HepG2 (cell line): ENCODE data around the gene WWC1. TPM values are rescaled to one million over a fixed set of nuclear protein-coding genes. Genes with fewer than 3 reads are reported as not detected.
A peak's percentile ranks its signal among the peaks of the same experiment; 100 is the strongest.

Source experiments
- ATAC-seq: fragments of 200-7000 bp; cut with Tn5 transposase; 3 replicates; pipeline ENCODE4 v1.9.1; 2020; ENCODE audit warnings: mild to moderate bottlenecking, moderate library complexity
- BruUV-seq: library from RNA; stranded (reverse); fragments of 400-500 nt; replicated peaks from 2 replicates; lab custom pipeline; 2021; lab: Mats Ljungman, UMichigan
- CTCF ChIA-PET: fragments of 300-600 bp; formaldehyde crosslinking; extraction: SDS; loops from one replicate; lab custom pipeline; 2021; ENCODE audit warnings: low total read pairs, inconsistent platforms, low intra/inter-chr PET ratio; lab: Yijun Ruan, JAX
- POLR2A ChIA-PET: fragments of 350-600 bp; sonication (Branson Sonifier 250); formaldehyde crosslinking; loops from one replicate; lab custom pipeline; 2020; ENCODE audit warnings: antibody characterized with exemption, inconsistent platforms; lab: Yijun Ruan, JAX
- DNase-seq: peaks from one replicate; pipeline ENCODE4 v3.0.0-alpha.2; 2015; ENCODE audit warnings: low spot score
- FAIRE-seq: peaks from 3 replicates; lab custom pipeline; 2011; peaks lifted over from hg19 to GRCh38; lab: Jason Lieb, UNC
- H2AFZ ChIP-seq: one replicate; pipeline ENCODE4 v1.6.1; 2011; ENCODE audit warnings: low read length, inconsistent platforms
- H3K27ac ChIP-seq: fragments of 300-600 bp; 3 replicates; pipeline ENCODE4 v1.8.0; 2011; ENCODE audit warnings: mixed run types, mild to moderate bottlenecking, mixed read lengths, low read length, inconsistent platforms; ENCODE audit not compliant: insufficient read depth; ENCODE audit errors: extremely low read length
- H3K27me3 ChIP-seq, 2 experiments: fragments of 200-600 bp in 1 of 2; 2 replicates in 1 of 2; 3 replicates in 1 of 2; pipeline versions ENCODE4 v1.6.0 to v1.8.0; 2011; ENCODE audit warnings: low read length in 2 of 2, mild to moderate bottlenecking in 2 of 2, moderate library complexity in 2 of 2, inconsistent platforms in 1 of 2; ENCODE audit not compliant: insufficient read depth in 2 of 2, control insufficient read depth in 1 of 2
- H3K36me3 ChIP-seq, 2 experiments: fragments of 200-600 bp in 1 of 2; replicated peaks in 1 of 2; 2 replicates in 1 of 2; 3 replicates in 1 of 2; pipeline versions ENCODE4 v1.5.1 to v1.8.0; 2011; ENCODE audit warnings: low read length in 2 of 2, inconsistent platforms in 1 of 2; ENCODE audit not compliant: insufficient read depth in 2 of 2, control insufficient read depth in 1 of 2
- H3K4me1 ChIP-seq: 2 replicates; pipeline ENCODE4 v1.5.1; 2012; ENCODE audit warnings: low read length, inconsistent platforms; ENCODE audit not compliant: insufficient read depth
- H3K4me2 ChIP-seq: 2 replicates; pipeline ENCODE4 v1.6.0; 2011; ENCODE audit warnings: low read depth, low read length, inconsistent platforms
- H3K4me3 ChIP-seq, 3 experiments: fragments of 200-600 bp in 1 of 3; sonication (generic), shearing (Covaris generic) in 1 of 3; replicated peaks in 1 of 3; 2 replicates each; pipeline ENCODE4 v1.5.1; 2011 to 2016; ENCODE audit warnings: low read length in 3 of 3, inconsistent platforms in 2 of 3, low read depth in 2 of 3, mild to moderate bottlenecking in 2 of 3, control low read depth in 1 of 3, mixed read lengths in 1 of 3; ENCODE audit not compliant: insufficient read depth in 1 of 3
- H3K79me2 ChIP-seq: one replicate; pipeline ENCODE4 v1.6.1; 2011; ENCODE audit warnings: low read length, inconsistent platforms; ENCODE audit not compliant: insufficient read depth
- H3K9ac ChIP-seq: 2 replicates; pipeline ENCODE4 v1.6.0; 2011; ENCODE audit warnings: mild to moderate bottlenecking, low read depth, low read length, inconsistent platforms; ENCODE audit not compliant: insufficient read depth
- H3K9me3 ChIP-seq: 2 replicates; pipeline ENCODE4 v1.5.1; 2012; ENCODE audit warnings: mild to moderate bottlenecking, low read length
- H4K20me1 ChIP-seq: 2 replicates; pipeline ENCODE4 v1.6.0; 2011; ENCODE audit warnings: inconsistent platforms, mild to moderate bottlenecking, low read length, moderate library complexity; ENCODE audit not compliant: insufficient read depth
- ARNT ChIP-seq: fragments of 450-650 bp; IDR thresholded peaks from 2 replicates; pipeline ENCODE4 v1.6.1; 2017
- DZIP1 ChIP-seq: sonication (generic); formaldehyde crosslinking; IDR thresholded peaks from 2 replicates; pipeline ENCODE4 v1.5.0; 2020; ENCODE audit warnings: mild to moderate bottlenecking, missing genetic modification reagents
- ELK4 ChIP-seq: sonication (generic); formaldehyde crosslinking; IDR thresholded peaks from 2 replicates; pipeline ENCODE4 v1.9.0; 2021; ENCODE audit warnings: missing genetic modification reagents, borderline replicate concordance
- FOXA1 ChIP-seq, 2 experiments: fragments of 450-650 bp in 1 of 2; sonication (generic) in 1 of 2; formaldehyde crosslinking in 1 of 2; IDR thresholded peaks; 2 replicates each; pipeline versions ENCODE4 v1.4.0 to v1.6.1; 2016 to 2020; ENCODE audit warnings: missing genetic modification reagents in 1 of 2
- HMG20B ChIP-seq: conservative IDR thresholded peaks from 2 replicates; pipeline ENCODE4 v1.6.1; 2016; ENCODE audit warnings: missing genetic modification reagents, missing compliant biosample characterization
- HNF4A ChIP-seq: sonication (generic); formaldehyde crosslinking; IDR thresholded peaks from 2 replicates; pipeline ENCODE4 v1.4.0; 2020; ENCODE audit warnings: missing genetic modification reagents
- HOXA3 ChIP-seq: sonication (generic); formaldehyde crosslinking; IDR thresholded peaks from 2 replicates; pipeline ENCODE4 v1.5.0; 2020; ENCODE audit warnings: missing genetic modification reagents
- MXD3 ChIP-seq: IDR thresholded peaks from 2 replicates; pipeline ENCODE4 v1.6.1; 2016; ENCODE audit warnings: mild to moderate bottlenecking, missing biosample characterization, missing genetic modification reagents
- NBN ChIP-seq: fragments of 450-650 bp; conservative IDR thresholded peaks from 2 replicates; pipeline ENCODE4 v1.6.1; 2017
- SALL1 ChIP-seq: sonication (generic); formaldehyde crosslinking; IDR thresholded peaks from 2 replicates; pipeline ENCODE4 v1.8.0; 2022; ENCODE audit warnings: mild to moderate bottlenecking, missing genetic modification reagents
- SRSF1 ChIP-seq: fragments of 200-400 bp; formaldehyde crosslinking; optimal IDR thresholded peaks from 2 replicates; pipeline ENCODE3; 2017; ENCODE audit warnings: mild to moderate bottlenecking, low read depth, low read length, moderate library complexity
- SSRP1 ChIP-seq: IDR thresholded peaks from 2 replicates; pipeline ENCODE4 v1.6.1; 2016; ENCODE audit warnings: control low read depth
- THAP8 ChIP-seq: sonication (generic); formaldehyde crosslinking; IDR thresholded peaks from 2 replicates; pipeline ENCODE4 v1.5.1; 2020; ENCODE audit warnings: missing genetic modification reagents, mild to moderate bottlenecking, borderline replicate concordance
- ZBTB8A ChIP-seq: sonication (generic); formaldehyde crosslinking; IDR thresholded peaks from 2 replicates; pipeline ENCODE4 v1.4.0; 2020; ENCODE audit warnings: mild to moderate bottlenecking, low read depth, missing genetic modification reagents, borderline replicate concordance
- ZNF207 ChIP-seq: fragments of 450-650 bp; IDR thresholded peaks from 2 replicates; pipeline ENCODE4 v1.6.1; 2016; ENCODE audit warnings: antibody characterized with exemption, borderline replicate concordance
- ZNF414 ChIP-seq: sonication (generic); formaldehyde crosslinking; IDR thresholded peaks from 2 replicates; pipeline ENCODE4 v1.5.0; 2020; ENCODE audit warnings: missing genetic modification reagents
- ZNF567 ChIP-seq: sonication (generic); formaldehyde crosslinking; IDR thresholded peaks from 2 replicates; pipeline ENCODE4 v1.8.1; 2023; ENCODE audit warnings: mild to moderate bottlenecking, missing genetic modification reagents, borderline replicate concordance
- ZNF570 ChIP-seq: sonication (generic); formaldehyde crosslinking; IDR thresholded peaks from 2 replicates; pipeline ENCODE4 v1.4.0; 2020; ENCODE audit warnings: mild to moderate bottlenecking, missing genetic modification reagents, borderline replicate concordance
- ZNF598 ChIP-seq: sonication (generic); formaldehyde crosslinking; IDR thresholded peaks from 2 replicates; pipeline ENCODE4 v1.5.1; 2020; ENCODE audit warnings: mild to moderate bottlenecking, missing genetic modification reagents, borderline replicate concordance
- WGBS: methylation state at CpG from one replicate; pipeline ENCODE4 v1.1.6; 2017; ENCODE audit warnings: low lambda C conversion rate; 5-methylcytosine and 5-hydroxymethylcytosine counted together
- in situ Hi-C: cut with HindIII; loops from 2 replicates; pipeline ENCODE4 v1.10.0; 2017; ENCODE audit warnings: low pct_unique_long_range_greater_than_20kb; ENCODE audit not compliant: extremely low pct_ligation_motif_present
- intact Hi-C: fragments of 100-400 bp; cut with micrococcal nuclease; formaldehyde crosslinking; loops from one replicate; pipeline ENCODE4 v1.10.0; 2022; ENCODE audit not compliant: unreplicated experiment
- polyA plus RNA-seq, 8 experiments: library from polyadenylated mRNA; depleted of rRNA in 3 of 8; stranded (reverse) in 7 of 8; unstranded in 1 of 8; fragments of >200 nt; fragmentation: Illumina TruSeq in 4 of 8; extraction: Trizol in 4 of 8; gene quantifications; 2 replicates each; pipeline versions ENCODE4 v1.2.1 to v1.2.3, GENCODE V29; 2011 to 2016; ENCODE audit warnings: low read depth in 4 of 8, missing spikeins in 1 of 8, mixed read lengths in 1 of 8; ENCODE audit not compliant: insufficient read depth in 1 of 8
- total RNA-seq, 5 experiments: library from RNA; depleted of rRNA; stranded (reverse); fragments of >200 nt; fragmentation: Illumina TruSeq; extraction: Trizol; gene quantifications; 2 replicates each; pipeline ENCODE4 v1.2.3, GENCODE V29; 2016; ENCODE audit warnings: low read depth in 1 of 5

The WWC1 gene
- total and polyA plus RNA-seq, 2 of the 13 experiments (the other 11 are each of a cell fraction or from before 2014, with no cell fraction given): 8.3 to 17.9 TPM

GRCh38 chr5:168315416-168316138 is 24.1 kb downstream of the WWC1 start:
- peaks cover 15% of the 10 kb centered on the region for H3K79me2 ChIP-seq
- in situ Hi-C loops: no loop called here
- intact Hi-C loops: loop anchor here (1.0 to 2.0 kb wide), 4 partner anchors 13 to 47 kb away; partner anchors contain the start of gene WWC1
- H3K9ac ChIP-seq: peak overlapping the region; percentile 80
- BruUV-seq: TSS peak; percentile 97
- H2AFZ ChIP-seq: peak overlapping the region; percentile 42
- H4K20me1 ChIP-seq: no peaks in the 10 kb centered on the region
- ChIA-PET CTCF (no interaction called here), POLR2A (interaction anchor here (0.8 to 4.2 kb wide), 11 partner anchors 12 to 54 kb away, joined by 3 to 44 read pairs (median 6); partner anchors contain the start of gene WWC1)
- H3K9me3 ChIP-seq: no peaks in the 10 kb centered on the region
- peak overlapping the region; percentile 98 for H3K4me2 ChIP-seq
- H3K4me1 ChIP-seq: peaks cover 74% of the 10 kb centered on the region
- H3K27me3 ChIP-seq: no peaks in the 10 kb centered on the region
- DNase-seq (no peak), FAIRE-seq (no peak), ATAC-seq (peak; percentile 53)
- H3K27ac ChIP-seq: peak overlapping the region; percentile 87
- no peaks in the 10 kb centered on the region for H3K36me3 ChIP-seq
- H3K4me3 ChIP-seq: peak overlapping the region; percentile 48 to 68 (median 54)
- WGBS: 4% methylated on average over 8 of the region's 10 CpGs
- TF ChIP-seq ZNF570: no peak
- no peak for TF ChIP-seq ARNT
- TF ChIP-seq ZBTB8A (CRISPR knock-in tag): no peak
- TF ChIP-seq ELK4: no peak
- TF ChIP-seq ZNF207: no peak
- no peak for TF ChIP-seq HMG20B (CRISPR knock-in tag)
- peak; percentile 39; the same call in 1 of the 2 replicates for TF ChIP-seq THAP8 (CRISPR knock-in tag)
- no peak for TF ChIP-seq SSRP1
- no peak for TF ChIP-seq MXD3
- 0 out of 2 replicates have a peak, but pooled peaks have one; percentile 5 for TF ChIP-seq HOXA3 (CRISPR knock-in tag)
- no peak for TF ChIP-seq SRSF1
- TF ChIP-seq SALL1 (CRISPR knock-in tag): no peak
- no peak for TF ChIP-seq DZIP1 (CRISPR knock-in tag)
- TF ChIP-seq NBN: no peak
- TF ChIP-seq HNF4A (CRISPR knock-in tag): no peak
- TF ChIP-seq ZNF567 (CRISPR knock-in tag): no peak
- TF ChIP-seq FOXA1 (IDR thresholded peaks at IDR 0.05): no peak
- TF ChIP-seq FOXA1 (CRISPR knock-in tag; IDR thresholded peaks at IDR 0.05): 0 out of 2 replicates have a peak, but pooled peaks have one; percentile 17
- no peak for TF ChIP-seq ZNF414 (CRISPR knock-in tag)
- TF ChIP-seq ZNF598: no peak
